Measurements from ENCODE around the gene WFIKKN2.

WFIKKN2 gene

GRCh38 chr17:50866950-50867362 is 31.6 kb downstream of the WFIKKN2 start (continued):
- no peak for TF ChIP-seq SCRT1 (tag by site-specific recombination; IDR thresholded peaks at IDR 0.05; ENCODE audit: borderline replicate concordance)
- no peak for TF ChIP-seq ZNF23 (tag by site-specific recombination; IDR thresholded peaks at IDR 0.05; ENCODE audit: borderline replicate concordance)
- TF ChIP-seq ZNF174 (tag by site-specific recombination; IDR thresholded peaks at IDR 0.05), result no peak
- TF ChIP-seq ZNF561 (tag by site-specific recombination; IDR thresholded peaks at IDR 0.05; ENCODE audit: borderline replicate concordance), result peak; percentile 70; the same call in 1 of the 2 replicates
- no peak for TF ChIP-seq PRDM10 (tag by site-specific recombination; IDR thresholded peaks at IDR 0.05)
- peak; percentile 34; the same call in 1 of the 2 replicates for TF ChIP-seq ZNF513 (tag by site-specific recombination; IDR thresholded peaks at IDR 0.05)
- TF ChIP-seq ZNF2 (tag by site-specific recombination; IDR thresholded peaks at IDR 0.05), result no peak; the same call in 1 of the 2 replicates
- TF ChIP-seq GLI4 (tag by site-specific recombination; IDR thresholded peaks at IDR 0.05), result no peak
- no peak for TF ChIP-seq ZNF169 (tag by site-specific recombination; IDR thresholded peaks at IDR 0.05)
- no peak for TF ChIP-seq ZNF211 (tag by site-specific recombination; IDR thresholded peaks at IDR 0.05; ENCODE audit: low read depth)
- TF ChIP-seq PRDM6 (tag by site-specific recombination; IDR thresholded peaks at IDR 0.05), result no peak
- 0 out of 2 replicates have a peak, but pooled peaks have one; percentile 26 for TF ChIP-seq ZBTB11 (tag by site-specific recombination; conservative IDR thresholded peaks at IDR 0.05; ENCODE audit: low read depth)
- TF ChIP-seq ZNF473 (tag by site-specific recombination; IDR thresholded peaks at IDR 0.05), result no peak
- no peak for TF ChIP-seq ZNF830 (tag by site-specific recombination; IDR thresholded peaks at IDR 0.05; ENCODE audit: low read depth)
- no peak for TF ChIP-seq MZF1 (tag by site-specific recombination; IDR thresholded peaks at IDR 0.05; ENCODE audit: borderline replicate concordance)
- TF ChIP-seq ZNF24 (tag by site-specific recombination; IDR thresholded peaks at IDR 0.05), result no peak; the same call in 1 of the 2 replicates
- 0 out of 2 replicates have a peak, but pooled peaks have one; percentile 8 for TF ChIP-seq ZNF777 (tag by site-specific recombination; IDR thresholded peaks at IDR 0.05; ENCODE audit: borderline replicate concordance)
- no peak; the same call in none of the 2 replicates for TF ChIP-seq KLF16 (tag by site-specific recombination; IDR thresholded peaks at IDR 0.05)
- no peak for TF ChIP-seq ZNF433 (tag by site-specific recombination; IDR thresholded peaks at IDR 0.05; ENCODE audit: low read depth)
- TF ChIP-seq GLI2 (tag by site-specific recombination; IDR thresholded peaks at IDR 0.05; ENCODE audit: borderline replicate concordance, low read depth), result no peak
- TF ChIP-seq FEZF1 (tag by site-specific recombination; IDR thresholded peaks at IDR 0.05), result no peak
- no peak for TF ChIP-seq KLF17 (tag by site-specific recombination; IDR thresholded peaks at IDR 0.05)
- TF ChIP-seq ZNF792 (tag by site-specific recombination; IDR thresholded peaks at IDR 0.05), result no peak
- TF ChIP-seq ZNF76 (tag by site-specific recombination; IDR thresholded peaks at IDR 0.05; ENCODE audit: borderline replicate concordance, low read depth), result no peak
- no peak for TF ChIP-seq ZNF157 (tag by site-specific recombination; IDR thresholded peaks at IDR 0.05)
- no peak for TF ChIP-seq ZNF133 (tag by site-specific recombination; IDR thresholded peaks at IDR 0.05)
- TF ChIP-seq GLIS2 (tag by site-specific recombination; IDR thresholded peaks at IDR 0.05), result 0 out of 2 replicates have a peak, but pooled peaks have one; percentile 10
- TF ChIP-seq ZNF16 (tag by site-specific recombination; IDR thresholded peaks at IDR 0.05; ENCODE audit: low read depth), result no peak
- TF ChIP-seq ZNF621 (tag by site-specific recombination; IDR thresholded peaks at IDR 0.05), result no peak
- TF ChIP-seq GLIS1 (tag by site-specific recombination; IDR thresholded peaks at IDR 0.05), result peak; percentile 2; the same call in 1 of the 2 replicates

Data from HEK293 (cell line).